ENCODE measurements around the gene ZNF70.
"Not testable (repeated sequence)": the region's sequence is repeated elsewhere in the genome, so short reads cannot be mapped to it uniquely, and the experiment has no call there.

The ZNF70 gene

DNA sequence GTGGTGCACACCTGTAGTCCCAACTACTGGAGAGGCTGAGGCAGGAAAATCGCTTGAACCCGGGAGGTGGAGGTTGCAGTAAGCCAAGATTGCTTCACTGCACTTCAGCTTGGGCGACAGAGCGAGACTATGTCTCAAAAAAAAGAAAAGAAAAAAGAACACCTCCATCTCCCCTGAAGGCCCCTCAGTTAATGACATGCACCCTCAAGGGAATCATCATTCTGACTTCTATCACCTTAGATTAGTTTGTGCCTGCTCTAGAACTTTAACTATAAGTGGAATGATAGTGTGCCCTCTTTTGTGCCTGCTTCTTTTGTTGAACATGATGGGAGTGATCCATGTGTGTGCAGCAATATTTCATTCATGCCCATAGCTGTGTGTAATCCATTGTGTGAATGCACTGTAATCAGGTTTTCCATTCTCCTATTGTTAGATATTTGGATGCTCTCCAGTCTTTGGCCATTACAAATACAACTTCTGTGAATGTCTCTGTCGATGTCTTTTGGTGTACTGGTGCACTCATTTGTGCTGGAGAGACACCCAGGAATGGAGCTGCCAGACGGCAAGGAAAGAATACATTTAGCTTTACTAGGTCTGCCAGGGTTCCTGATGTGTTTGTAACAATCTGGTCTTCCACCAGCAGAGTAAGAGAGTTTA, 4.2 kb upstream of the ZNF70 start:
- no peak for ATAC-seq

DNA sequence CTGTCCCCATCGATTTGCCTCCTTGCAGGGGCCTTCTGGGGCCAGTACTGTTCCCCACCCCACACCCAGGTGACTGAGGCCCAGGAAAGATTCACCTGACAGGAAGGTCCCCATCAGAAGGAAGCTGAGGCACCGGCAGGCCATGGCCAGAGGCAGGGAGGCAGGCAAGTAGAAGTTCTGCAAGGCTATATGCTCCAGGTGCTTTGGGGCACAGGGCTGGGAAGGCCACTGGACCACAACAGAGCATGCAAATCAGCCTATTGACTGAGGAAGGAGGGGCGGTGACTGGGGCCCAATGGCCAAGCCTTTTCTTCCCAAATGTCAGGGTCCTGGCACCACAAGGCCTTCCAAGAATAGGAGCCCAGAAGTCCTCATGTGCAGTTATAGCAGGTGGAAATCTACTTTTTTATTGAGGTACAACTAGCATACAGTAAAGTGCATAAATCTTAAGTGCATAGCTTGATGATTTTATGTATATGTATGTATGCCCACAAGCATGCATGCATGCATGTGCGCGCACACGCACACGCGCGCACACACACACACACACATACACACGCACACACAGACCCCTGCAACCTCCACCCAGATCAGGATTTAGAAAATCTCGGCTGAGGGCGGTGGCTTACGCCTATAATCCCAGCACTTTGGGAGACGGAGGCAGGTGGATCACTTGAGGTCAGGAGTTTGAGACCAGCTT, 3.5 kb upstream of the ZNF70 start, which contains the start of gene VPREB3:
Gene VPREB3, minus strand, starts transcription at position 206 of the 700 bp plus-strand sequence. Its CDS starts 62 bp downstream, at position 144.
- ATAC-seq = no peak

DNA sequence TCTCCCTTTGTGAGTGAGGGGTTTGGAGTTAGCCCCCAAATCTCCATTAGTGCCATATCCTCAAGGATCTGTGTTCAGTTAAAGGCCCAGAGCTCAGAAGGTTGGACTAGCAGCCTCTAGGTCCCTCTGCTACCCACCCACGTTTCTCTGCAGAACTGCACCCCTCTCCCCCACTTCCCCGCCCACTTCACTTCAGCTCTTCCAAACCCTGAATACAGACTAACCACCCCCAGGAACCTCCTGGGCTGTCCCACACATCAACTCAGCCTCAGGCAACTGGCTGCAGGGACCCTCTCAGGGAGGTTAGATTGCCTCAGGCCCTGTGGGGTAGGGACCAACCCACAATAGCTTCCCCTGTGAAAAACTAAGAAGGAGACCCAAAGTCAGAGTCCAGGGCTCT, 2.5 kb upstream of the ZNF70 start:
- ATAC-seq = no peak

DNA sequence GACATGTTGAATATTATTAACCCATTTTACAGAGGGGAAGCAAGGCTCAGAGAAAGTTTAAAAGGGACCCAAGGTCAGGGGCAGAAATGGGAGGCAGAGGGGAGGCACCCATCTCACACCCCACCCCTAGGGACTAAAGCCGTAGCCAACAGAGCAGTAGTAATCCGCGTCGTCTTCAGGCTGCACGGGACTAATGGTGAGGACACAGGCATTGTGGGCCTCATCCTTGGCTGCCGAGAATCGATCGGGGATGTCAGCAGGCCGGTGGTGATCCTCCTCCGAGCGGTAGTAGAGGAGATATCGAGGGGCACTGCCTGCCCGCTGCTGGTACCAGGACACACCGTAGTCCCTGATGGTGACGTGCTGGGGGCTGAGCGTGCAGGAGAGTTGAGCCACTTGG, 1.8 kb upstream of the ZNF70 start:
- ATAC-seq = no peak

DNA sequence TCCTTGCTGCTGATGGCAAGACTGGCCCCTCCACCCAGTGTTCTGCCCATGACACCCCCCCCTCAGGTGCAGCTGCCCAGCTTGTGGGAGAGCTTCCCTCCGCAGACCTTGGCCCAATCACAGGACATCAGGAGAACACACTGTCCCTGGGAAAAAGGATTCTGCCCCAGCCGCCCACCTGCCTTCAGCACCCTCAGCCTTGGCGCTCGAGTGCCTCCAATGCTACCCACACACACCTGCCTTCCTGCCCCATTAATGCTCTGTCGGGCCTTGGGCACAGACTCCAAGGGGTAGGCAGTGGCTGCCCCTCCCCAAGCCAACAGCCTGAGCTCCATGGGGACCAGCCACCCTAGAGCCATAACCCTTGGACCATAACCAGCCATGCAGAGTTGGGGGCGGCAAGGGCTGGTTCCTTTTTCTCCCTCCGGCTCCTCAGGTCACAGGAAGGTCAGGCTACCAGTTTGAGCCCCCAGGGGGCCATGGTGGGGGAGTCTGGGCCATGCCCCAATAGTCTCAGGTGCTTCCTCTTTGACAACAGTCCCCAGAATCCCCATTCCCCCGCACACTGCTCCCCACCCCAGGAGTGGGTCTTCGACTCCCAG, 1.3 kb upstream of the ZNF70 start:
- ATAC-seq = no peak

DNA sequence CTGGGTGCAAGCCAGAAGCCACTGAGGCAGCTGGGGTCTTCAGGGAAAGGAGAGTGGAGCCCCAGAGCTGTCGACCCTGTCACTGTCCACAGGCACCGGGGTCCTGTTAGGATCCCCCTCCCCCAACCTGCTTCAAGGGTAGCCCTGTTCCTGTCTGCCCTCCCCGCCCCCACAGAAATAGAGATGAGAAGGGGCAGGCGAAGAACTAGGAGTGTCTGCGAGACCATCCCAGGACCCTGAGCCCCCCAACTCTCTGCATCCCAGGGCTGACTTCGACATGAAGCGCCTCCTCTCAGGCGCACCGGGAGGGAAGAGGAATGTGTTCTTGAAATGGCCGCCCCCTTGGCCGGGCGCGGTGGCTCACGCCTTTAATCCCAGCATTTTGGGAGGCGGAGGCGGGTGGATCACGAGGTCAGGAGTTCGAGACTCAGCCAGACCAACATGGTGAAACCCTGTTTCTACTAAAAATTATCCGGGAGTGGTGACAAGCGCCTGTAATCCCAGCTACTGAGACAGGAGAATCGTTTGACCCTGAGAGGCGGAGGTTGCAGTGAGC, 607 bp upstream of the ZNF70 start:
- peak in 1 of 2 donors; percentile 7 for ATAC-seq

DNA sequence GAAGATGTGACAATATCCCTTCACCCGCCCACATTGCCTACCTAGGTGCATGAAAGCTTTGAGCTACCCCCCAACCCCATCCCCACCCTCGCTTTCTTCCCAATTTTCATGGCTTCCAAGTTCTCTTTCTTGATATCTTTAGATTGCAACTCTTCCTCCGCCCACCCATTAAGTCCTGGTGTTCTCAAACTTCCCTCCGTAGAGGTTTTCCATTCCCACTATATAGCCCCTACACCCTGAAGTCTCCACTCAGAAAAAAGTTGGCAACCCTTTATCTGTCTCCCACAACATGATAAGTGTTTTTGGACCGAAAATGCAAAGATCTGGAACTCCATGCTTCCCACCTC, 572 bp downstream of the ZNF70 start:
- ATAC-seq = no peak

DNA sequence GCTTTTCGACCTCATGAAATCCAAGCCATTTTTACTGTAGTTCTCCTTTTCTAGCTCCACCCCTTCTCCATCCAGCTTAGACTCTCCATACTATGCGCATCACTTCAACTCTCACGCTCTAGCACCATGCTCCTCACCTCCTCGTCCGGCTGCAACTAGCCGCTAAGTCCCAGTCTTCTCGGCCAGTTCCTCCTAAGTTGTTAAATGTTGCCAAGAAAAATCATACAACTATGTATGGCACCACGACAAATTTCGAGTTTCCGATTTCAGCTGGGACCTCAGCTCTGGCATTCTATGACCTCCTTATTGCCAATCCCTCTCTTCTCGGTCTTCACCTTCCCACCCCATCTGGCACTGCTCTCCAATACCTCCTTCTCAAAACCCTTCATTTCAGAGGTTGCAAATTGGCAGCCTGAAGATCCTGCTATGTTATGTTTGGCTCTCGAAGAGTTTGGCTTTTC, 1.0 kb downstream of the ZNF70 start:
- no peak for ATAC-seq

DNA sequence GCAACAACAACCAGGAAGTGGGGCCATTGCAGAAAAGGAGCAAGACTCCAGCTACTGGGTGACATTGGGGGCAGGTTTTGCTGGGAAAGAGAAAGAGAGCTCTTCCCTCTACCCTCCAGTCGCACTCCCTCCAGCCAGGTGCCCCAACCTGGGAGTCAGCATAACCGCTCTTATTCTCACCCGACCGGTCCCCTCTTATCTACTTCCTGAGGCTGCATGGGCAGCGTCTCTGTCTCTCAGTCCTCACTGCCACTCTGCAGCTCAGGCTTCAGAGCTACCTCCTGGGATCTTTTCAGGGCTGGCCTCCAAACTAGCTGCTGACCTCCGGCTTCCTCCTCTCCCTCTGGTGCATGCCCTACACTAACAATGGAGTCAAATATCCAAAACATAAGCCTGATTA, 5.1 kb downstream of the ZNF70 start:
- ATAC-seq = no peak

DNA sequence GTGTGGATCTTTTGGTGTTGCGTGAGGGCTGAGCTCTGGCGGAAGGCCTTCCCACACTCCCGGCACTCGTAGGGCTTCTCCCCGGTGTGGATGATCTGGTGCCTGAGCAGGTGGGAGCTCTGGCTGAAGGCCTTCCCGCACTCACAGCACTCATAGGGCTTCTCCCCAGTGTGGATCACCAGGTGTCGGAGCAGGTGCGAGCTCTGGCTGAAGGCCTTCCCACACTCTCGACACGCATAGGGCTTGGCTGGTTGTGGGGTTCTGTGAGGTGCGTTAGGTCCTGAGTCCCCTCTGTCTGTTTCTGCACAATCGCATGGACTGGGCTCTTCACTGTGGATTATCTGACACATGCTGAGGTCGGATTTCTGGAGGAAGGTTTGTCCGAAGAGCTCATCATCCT, 6.4 kb downstream of the ZNF70 start:
- ATAC-seq = no peak

DNA sequence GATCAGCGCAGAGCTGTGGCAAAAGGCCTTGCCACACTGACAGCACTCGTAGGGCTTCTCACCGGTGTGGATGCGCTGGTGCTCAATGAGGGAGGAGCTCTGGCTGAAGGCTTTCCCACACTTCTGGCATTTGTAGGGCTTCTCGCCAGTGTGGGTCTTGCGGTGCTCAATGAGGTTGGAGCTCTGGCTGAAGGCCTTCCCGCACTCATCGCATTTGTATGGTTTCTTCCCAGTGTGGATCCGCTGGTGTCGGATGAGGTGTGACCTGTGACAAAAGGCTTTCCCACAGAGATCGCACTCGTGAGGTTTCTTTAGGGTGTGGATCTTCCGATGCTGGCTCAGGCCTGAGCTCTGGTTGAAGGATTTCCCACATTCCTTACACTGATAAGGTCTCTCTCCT, 6.9 kb downstream of the ZNF70 start:
- ATAC-seq = no peak

DNA sequence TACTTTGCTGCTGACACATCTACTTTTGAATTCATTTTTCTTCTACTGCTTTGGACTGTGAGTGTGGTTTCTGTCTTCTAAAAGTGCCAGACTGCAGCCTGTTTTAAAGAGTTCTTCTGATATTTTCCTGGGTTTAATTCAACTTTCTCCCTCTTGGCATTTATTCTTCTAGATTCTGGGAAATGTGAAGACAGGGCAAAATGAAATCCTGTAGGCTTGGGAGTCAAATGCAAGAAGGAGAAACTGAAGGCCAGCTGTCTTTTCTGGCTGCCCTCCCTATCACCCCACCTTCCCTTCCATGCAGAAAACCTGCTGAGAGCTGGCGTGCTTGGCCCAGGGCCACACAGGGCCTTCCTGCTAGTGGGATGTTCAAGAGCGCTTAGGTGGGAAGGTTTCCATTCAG, 7.6 kb downstream of the ZNF70 start:
- ATAC-seq = no peak

DNA sequence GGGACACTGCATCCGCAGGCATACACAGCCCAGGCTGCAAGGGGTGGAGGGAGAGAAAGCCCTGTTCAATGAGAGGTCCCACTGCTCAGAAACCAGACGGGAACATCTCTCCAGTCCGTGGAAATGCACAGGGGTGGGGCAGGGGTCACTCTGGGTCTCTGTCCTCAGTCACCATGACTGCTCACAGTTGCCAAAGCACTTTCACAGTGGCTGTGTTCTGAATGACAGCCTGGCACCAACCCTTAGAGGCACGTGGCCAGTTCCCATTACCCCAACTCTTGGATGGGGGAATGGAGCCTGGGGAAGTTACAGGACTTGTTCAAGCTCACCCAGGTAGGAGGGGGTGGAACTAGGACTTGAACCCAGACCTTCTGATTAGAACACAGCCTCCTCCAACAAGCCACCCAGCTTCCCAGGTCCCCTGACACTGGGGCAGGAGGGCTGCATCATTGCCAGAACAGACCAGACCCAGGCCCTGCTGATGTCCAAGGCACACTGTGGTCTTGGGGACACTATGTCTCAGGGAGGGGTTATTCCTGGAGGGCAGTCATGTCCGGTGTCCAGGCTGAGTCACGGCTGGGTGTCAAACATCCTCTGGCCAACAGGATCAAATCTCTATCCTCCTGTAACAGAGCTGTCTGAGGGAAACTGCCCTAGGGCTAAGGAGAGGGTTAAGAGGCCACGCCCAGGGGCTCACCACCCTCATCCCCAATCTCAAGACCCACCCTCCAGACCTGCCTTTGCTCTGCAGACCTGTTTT, 8.2 kb downstream of the ZNF70 start:
- ATAC-seq = no peak

DNA sequence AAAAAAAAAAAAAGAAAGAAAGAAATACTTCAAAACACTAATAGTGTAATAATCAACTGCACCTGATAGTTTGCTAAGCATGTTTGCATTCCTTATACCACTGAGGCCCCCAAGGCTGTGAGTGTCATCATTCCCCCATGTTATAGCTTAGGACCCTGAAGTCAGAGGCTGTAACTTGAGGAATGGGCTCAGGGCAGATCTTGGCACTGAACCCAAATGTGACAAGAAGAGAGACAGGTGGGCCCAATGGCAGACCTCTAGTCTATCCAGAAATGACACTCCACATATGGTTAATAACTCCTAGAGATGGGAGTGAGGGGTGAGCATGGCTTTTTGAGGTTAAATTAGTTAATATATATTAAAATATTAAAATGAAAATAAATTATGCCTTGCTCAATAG, 13.2 kb downstream of the ZNF70 start:
- no peak for ATAC-seq

DNA sequence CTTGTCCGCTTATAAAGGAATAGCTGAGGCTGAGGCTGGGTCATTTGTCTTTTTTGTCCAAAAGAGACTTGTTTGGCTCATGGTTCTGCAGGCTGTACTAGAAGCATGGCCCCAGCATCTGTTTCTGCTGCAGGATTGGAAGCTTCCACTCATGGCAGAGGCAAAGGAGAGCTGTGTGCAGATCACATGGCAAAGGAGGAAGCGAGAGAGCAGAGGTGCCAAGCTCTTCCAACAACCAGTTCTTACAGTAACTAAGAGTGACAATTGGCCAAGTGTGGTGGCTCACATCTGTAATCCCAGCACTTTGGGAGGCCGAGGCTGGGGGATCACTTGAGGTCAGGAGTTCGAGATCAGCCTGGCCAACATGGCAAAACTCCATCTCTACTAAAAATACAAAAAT, 22.8 kb downstream of the ZNF70 start:
- ATAC-seq = not testable (repeated sequence)

DNA sequence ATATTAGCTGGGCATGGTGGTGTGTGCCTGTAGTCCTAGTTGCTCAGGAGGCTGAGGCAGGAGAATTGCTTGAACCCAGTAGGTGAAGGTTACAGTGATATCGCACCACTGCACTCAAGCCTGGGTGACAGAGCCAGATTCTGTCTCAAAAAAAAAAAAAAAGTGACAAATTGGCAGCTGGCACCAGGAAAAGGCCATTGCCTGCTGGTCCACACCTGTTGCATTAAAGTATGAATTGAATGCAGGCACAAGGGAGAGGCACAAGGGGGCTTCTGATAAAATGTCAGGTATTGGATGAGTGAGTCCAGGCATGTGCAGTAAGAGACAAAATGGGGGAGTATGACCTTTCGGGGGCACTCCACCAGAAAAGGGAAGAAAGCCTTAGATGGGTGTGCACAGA, 28.2 kb downstream of the ZNF70 start:
- ATAC-seq = no peak

DNA sequence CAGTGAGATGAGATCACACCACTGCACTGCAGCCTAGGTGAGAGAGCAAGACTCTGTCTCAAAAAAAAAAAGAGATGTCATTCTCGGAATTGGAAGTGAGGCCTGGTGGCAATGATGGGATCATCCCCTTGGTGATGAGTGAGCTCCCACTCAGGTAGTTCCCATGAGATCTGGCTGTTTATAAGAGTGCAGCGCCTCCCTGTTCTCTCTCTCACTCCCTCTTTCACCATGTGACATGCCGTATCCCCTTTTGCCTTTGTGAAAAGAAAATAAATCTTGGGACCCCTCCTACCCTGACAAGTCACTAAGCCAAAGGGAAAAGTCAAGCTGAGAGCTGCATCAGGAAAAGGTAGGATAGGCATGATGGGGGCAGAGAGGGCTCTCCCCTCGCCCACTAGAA, 28.8 kb downstream of the ZNF70 start:
- ATAC-seq = no peak

DNA sequence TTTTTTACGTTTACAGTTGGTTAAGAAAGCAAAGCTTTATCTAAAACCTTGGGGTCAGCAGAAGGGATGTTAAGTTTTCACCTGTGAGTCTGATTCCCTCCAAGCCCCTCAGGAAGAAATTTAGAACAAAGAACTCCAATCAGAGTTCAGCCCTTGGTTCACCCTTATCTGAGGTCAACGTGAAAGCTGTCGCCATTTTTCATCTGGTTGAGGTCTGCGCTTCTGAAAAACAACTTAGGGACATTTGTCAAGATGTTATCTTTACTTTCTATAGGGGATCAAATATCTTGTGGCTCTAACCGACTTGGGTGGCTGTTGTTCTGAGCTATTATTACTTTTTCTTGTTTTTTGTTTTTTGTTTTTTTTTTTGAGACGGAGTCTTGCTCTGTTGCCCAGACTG, 30.1 kb downstream of the ZNF70 start:
- ATAC-seq = no peak

DNA sequence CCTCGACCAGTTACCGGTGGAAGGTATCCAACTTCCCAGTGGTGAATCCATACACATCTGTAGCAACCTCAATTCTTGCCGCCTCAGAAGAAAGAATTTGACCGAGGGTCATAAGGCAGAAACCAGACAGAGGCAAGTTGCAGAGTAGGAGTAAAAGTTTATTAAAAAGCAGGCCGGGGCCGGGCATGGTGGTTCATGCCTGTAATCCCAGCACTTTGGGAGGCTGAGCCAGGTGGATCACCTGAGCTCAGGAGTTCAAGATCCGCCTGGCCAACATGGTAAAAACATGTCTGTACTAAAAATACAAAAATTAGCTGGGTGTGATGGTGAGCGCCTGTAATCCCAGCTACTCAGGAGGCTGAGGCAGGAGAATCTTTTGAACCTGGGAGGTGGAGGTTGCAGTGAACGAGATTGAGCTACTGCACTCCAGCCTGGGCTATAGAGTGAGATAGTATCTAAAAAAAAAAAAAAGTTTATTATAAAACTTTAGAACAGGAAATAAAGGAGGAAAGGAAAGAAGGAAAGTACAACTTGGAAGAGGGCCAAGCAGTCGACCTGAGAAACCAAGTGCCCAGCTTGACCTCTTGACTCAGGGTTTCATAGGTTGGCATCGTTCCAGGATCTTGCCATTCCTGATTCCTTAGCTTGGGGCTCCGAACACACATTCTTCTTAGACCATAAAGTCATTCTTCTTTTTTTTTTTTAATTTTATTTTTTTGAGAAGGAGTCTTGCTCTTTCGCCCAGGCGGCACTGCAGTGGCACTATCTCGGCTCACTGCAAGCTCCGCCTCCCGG, 32.3 kb downstream of the ZNF70 start:
- ATAC-seq = no peak

DNA sequence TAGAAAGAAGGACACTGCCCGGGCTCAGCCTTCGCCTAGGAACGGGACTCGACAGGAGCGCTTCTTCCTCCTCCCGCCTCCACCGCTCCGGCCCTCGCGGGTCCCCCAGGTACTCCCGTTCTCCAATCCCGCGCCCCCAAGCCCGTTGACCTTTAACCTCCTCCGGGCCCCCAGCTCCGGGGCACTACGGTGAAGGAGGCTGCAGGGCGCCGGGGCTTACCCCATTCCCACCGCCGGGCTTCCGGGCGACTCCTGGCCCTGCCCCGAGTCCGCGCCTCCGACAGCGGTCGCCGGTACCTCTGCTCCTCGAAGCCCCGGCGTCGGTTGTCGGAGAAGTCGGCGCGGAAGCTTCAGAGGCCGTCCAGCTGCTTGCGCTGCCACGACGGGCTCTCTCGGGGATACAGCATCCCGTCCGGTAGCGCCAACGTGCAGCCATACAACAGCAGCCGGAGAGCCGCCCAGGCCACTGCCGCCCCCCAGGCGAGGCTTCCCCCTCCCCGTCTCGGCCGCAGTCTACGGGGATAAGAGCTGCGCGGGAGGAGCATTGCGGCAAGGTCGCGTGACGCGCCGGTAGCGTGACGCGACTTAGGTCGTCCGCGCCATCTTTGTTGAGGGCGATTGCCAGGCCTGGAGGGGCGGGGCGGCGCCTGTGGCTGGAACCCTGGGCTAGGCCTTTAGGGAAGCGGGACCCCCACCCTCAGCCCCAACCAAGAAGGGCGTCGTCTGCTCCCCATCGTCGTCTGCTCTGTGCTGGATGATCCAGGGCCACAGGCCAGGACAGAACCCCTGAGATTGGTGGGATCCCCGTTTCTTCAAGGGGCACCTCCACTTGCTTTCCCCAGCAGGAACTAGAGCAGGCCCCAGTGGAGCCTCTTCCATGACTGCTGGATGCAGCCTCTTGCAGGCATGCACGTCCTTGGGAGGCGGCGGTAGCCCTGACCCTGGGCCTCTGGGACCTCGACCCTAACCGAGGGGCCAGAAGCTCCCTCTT, 33.8 kb downstream of the ZNF70 start:
- peak; percentile 94 to 96 for ATAC-seq

DNA sequence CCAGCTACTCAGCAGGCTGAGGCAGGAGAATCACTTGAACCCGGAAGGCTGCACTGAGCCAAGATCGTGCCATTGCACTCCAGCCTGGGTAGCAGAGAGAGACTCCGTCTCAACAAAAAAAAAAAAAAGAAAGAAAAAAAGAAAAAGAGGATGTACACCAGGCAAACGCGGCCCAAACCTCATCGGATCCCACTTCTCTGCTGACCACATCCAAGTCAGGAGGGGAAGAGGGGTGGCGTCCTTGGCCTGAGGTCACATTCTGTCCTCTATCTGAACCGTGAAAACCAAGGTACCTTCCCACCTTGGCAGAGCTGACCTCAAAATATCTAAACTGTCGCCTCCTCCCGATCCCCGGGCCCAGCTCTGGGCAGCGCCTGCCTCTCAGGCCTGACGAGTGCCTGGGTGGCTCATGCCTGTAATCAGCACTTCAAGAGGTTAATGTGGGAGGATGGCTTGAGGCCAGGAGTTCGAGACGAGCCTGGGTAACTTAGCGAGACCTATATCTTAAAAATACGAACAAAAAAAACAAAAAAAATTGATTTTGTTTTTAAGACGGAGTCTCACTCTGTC, 35.0 kb downstream of the ZNF70 start:
- ATAC-seq = no peak
